ENCODE data around the gene RABL6. TPM values are rescaled to one million over a fixed set of nuclear protein-coding genes. Genes with fewer than 3 reads are reported as not detected.
"Not testable (repeated sequence)": the region's sequence is repeated elsewhere in the genome, so short reads cannot be mapped to it uniquely, and the experiment has no call there.

Gene RABL6
- total RNA-seq, 2 donors from 2014 or later = 69.8 to 72.8 TPM

- Histone ChIP-seq H3K9me3 (no peaks in the 10 kb centered on the region), H3K36me3 (replicated peaks in 1 of 2; ENCODE audit: insufficient read depth in 1 of 2, low read depth in 2 of 2) (no peaks in the 10 kb centered on the region), H3K4me3 (no peak overlapping the region), H3K4me1 (peaks cover 24% of the 10 kb centered on the region), H3K27me3 (no peaks in the 10 kb centered on the region), H3K27ac (no peak overlapping the region)
- intact Hi-C loops (cut with DNase I) = no loop called here
- ATAC-seq = no peak
- WGBS, 2 donors = 88 to 91% methylated on average over 10 to 11 of the region's 11 CpGs
- DNase-seq = peak in 1 of 4 donors; percentile 10
- no peak for TF ChIP-seq POLR2A (IDR thresholded peaks at IDR 0.05)
- TF ChIP-seq CTCF (IDR thresholded peaks at IDR 0.05) = no peak
Observed at GRCh38 chr9:136868644-136869043, 60.9 kb downstream of the RABL6 start.

- H3K4me1 ChIP-seq = peaks cover 16% of the 10 kb centered on the region
- H3K9me3 ChIP-seq; ATAC-seq; H3K4me3 ChIP-seq; DNase-seq; intact Hi-C loops (cut with DNase I); H3K36me3 ChIP-seq (replicated peaks in 1 of 2; ENCODE audit: insufficient read depth in 1 of 2, low read depth in 2 of 2); H3K27ac ChIP-seq; H3K27me3 ChIP-seq: not testable (repeated sequence)
- WGBS, 2 donors = 89 to 100% methylated on average over 2 of the region's 2 CpGs
Observed at GRCh38 chr9:136869611-136870010, 61.9 kb downstream of the RABL6 start.

- no peak for ATAC-seq
- H3K4me1 ChIP-seq = no peaks in the 10 kb centered on the region
- 90 to 91% methylated on average over 6 of the region's 6 CpGs for WGBS, 2 donors
- H3K27ac ChIP-seq = no peak overlapping the region
- intact Hi-C loops (cut with DNase I) = no loop called here
- TF ChIP-seq CTCF (IDR thresholded peaks at IDR 0.05) (no peak), POLR2A (IDR thresholded peaks at IDR 0.05) (no peak)
- no peak for DNase-seq
- H3K27me3 ChIP-seq = no peaks in the 10 kb centered on the region
- no peak overlapping the region for H3K4me3 ChIP-seq
- no peaks in the 10 kb centered on the region for H3K9me3 ChIP-seq
- H3K36me3 ChIP-seq (replicated peaks in 1 of 2; ENCODE audit: insufficient read depth in 1 of 2, low read depth in 2 of 2) = no peaks in the 10 kb centered on the region
Observed at GRCh38 chr9:136875155-136875554, 67.4 kb downstream of the RABL6 start.

GRCh38 chr9:136876476-136876875, 68.7 kb downstream of the RABL6 start:
- TF ChIP-seq POLR2A (IDR thresholded peaks at IDR 0.05) (no peak), CTCF (IDR thresholded peaks at IDR 0.05) (no peak)
- 81 to 83% methylated on average over 5 of the region's 5 CpGs for WGBS, 2 donors
- no peak overlapping the region for H3K27ac ChIP-seq
- intact Hi-C loops (cut with DNase I) = no loop called here
- no peaks in the 10 kb centered on the region for H3K36me3 ChIP-seq (replicated peaks in 1 of 2; ENCODE audit: insufficient read depth in 1 of 2, low read depth in 2 of 2)
- no peak for DNase-seq
- no peaks in the 10 kb centered on the region for H3K27me3 ChIP-seq
- H3K9me3 ChIP-seq = no peaks in the 10 kb centered on the region
- peaks cover 6% of the 10 kb centered on the region for H3K4me1 ChIP-seq
- ATAC-seq = no peak
- H3K4me3 ChIP-seq = no peak overlapping the region

GRCh38 chr9:136880651-136881050, 72.9 kb downstream of the RABL6 start:
- H3K36me3 ChIP-seq (replicated peaks in 1 of 2; ENCODE audit: insufficient read depth in 1 of 2, low read depth in 2 of 2) = no peaks in the 10 kb centered on the region
- WGBS, 2 donors = 78 to 90% methylated on average over 7 to 11 of the region's 11 CpGs
- ATAC-seq (no peak), DNase-seq (no peak)
- H3K4me1 ChIP-seq = peaks cover 24% of the 10 kb centered on the region
- no peak for TF ChIP-seq POLR2A (IDR thresholded peaks at IDR 0.05)
- TF ChIP-seq CTCF (IDR thresholded peaks at IDR 0.05) = no peak
- intact Hi-C loops (cut with DNase I) = no loop called here
- no peaks in the 10 kb centered on the region for H3K9me3 ChIP-seq
- no peaks in the 10 kb centered on the region for H3K27me3 ChIP-seq
- no peak overlapping the region for H3K4me3 ChIP-seq
- no peak overlapping the region for H3K27ac ChIP-seq

Data from body of pancreas (tissue), 4 donors.